ENCODE measurements around the gene EPHA4.

EPHA4 gene
- 102 to 167 reads per million in 2 donors for total RNA-seq

- peak; percentile 86 for DNase-seq
Measured at GRCh38 chr2:221572219-221572820, at the start of gene EPHA4. Gene EPHA4, minus strand, starts transcription at chr2:221572304. Its CDS starts 56 bp downstream, at chr2:221572248.

GRCh38 chr2:221618007-221618406 is 45.9 kb upstream of the EPHA4 start:
- DNase-seq = no peak

GRCh38 chr2:221616561-221616960 is 44.5 kb upstream of the EPHA4 start:
- no peak for DNase-seq

GRCh38 chr2:221614274-221614673 is 42.2 kb upstream of the EPHA4 start:
- no peak for DNase-seq

- DNase-seq = no peak
Measured at GRCh38 chr2:221612800-221613199, 40.7 kb upstream of the EPHA4 start.

GRCh38 chr2:221612161-221612560 is 40.1 kb upstream of the EPHA4 start:
- DNase-seq = no peak

- DNase-seq = no peak
Measured at GRCh38 chr2:221610675-221611074, 38.6 kb upstream of the EPHA4 start.

- no peak for DNase-seq
Measured at GRCh38 chr2:221610255-221610654, 38.2 kb upstream of the EPHA4 start.

GRCh38 chr2:221608442-221608841 is 36.3 kb upstream of the EPHA4 start:
- DNase-seq = no peak

GRCh38 chr2:221606424-221606823 is 34.3 kb upstream of the EPHA4 start:
- DNase-seq = no peak

- DNase-seq = no peak
Measured at GRCh38 chr2:221605751-221606240, 33.7 kb upstream of the EPHA4 start.

GRCh38 chr2:221602938-221603337 is 30.8 kb upstream of the EPHA4 start:
- no peak for DNase-seq

- DNase-seq = no peak
Measured at GRCh38 chr2:221601376-221601775, 29.3 kb upstream of the EPHA4 start.

GRCh38 chr2:221600388-221600787 is 28.3 kb upstream of the EPHA4 start:
- no peak for DNase-seq

- no peak for DNase-seq
Measured at GRCh38 chr2:221596192-221596591, 24.1 kb upstream of the EPHA4 start.

- no peak for DNase-seq
Measured at GRCh38 chr2:221590861-221591365, 18.8 kb upstream of the EPHA4 start.

GRCh38 chr2:221589696-221590095 is 17.6 kb upstream of the EPHA4 start:
- DNase-seq = no peak

- no peak for DNase-seq
Measured at GRCh38 chr2:221588306-221588985, 16.3 kb upstream of the EPHA4 start.

- no peak for DNase-seq
Measured at GRCh38 chr2:221581986-221582385, 9.9 kb upstream of the EPHA4 start.

GRCh38 chr2:221574231-221574570 is 2.1 kb upstream of the EPHA4 start:
- DNase-seq = no peak

GRCh38 chr2:221573430-221574230 is 1.5 kb upstream of the EPHA4 start:
- peak; percentile 81 for DNase-seq

- peak; percentile 16 for DNase-seq
Measured at GRCh38 chr2:221572821-221573429, 821 bp upstream of the EPHA4 start.
